ENCODE results near the gene ATP11A.

DNA sequence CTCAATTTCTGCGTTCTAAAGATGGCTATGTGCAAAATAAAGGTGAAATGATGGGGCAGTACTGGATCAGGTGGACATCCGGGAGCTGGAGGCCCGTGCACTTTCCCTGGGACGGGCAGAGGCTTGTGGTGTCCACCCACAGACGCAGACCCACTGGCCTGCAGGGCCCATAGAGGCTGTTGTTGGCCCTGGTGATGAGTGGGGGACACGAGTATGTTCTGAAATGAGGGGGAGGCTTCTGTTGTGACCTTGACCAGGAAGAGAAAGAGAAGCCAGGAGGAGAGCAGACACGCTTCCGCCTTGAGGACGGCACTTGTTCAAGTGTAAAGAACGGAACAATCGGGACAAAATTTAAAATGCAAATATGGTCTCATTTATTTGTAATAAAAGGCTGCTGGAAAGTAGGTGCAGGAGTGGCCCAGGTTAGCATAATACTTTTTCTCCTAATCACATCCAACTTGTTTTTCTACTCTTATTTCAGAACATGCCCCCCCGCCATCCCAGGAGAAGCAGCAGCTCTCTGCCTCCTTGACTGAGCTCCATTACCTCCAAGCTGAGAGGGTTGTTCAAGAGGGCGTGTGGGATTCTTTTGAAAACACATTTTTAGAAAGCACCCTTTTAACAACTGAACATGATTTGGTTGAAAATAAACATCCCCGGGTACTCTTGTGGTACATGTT, 27.1 kb downstream of the ATP11A start:
- TF ChIP-seq CTCF (IDR thresholded peaks at IDR 0.05 in 8 of 11, conservative IDR thresholded peaks at IDR 0.05 in 3 of 11) (no peak), POLR2AphosphoS5 (IDR thresholded peaks at IDR 0.05) (no peak)
